Pons (tissue), 1 donor: ENCODE data around the gene ARSB.
"Not testable (repeated sequence)": the region's sequence is repeated elsewhere in the genome, so short reads cannot be mapped to it uniquely, and the experiment has no call there.

Source experiments
- DNase-seq: peaks from one replicate; pipeline ENCODE4 v3.0.0-alpha.2; 2016; ENCODE audit warnings: low spot score

The ARSB gene

DNA sequence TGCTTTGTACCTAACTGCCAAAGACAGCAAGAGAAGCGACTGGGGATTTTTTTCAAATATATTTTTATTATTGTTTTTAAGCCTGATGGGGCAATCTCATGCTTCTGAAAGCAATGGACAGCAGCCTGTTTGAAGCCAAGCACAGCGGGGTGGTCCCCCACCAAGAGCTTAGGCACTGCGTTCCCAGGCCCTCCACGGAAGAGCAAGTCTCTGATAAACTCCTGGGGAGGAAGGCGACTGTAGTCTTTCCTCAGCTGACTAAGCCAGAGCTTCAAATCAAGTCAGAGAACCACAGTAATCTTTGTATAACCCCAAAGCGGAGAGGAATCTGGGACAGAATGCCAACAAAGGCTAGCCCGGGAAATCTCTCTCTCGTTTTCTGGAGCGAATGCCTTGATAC lies 54.4 kb downstream of the ARSB start:
- no peak for DNase-seq

DNA sequence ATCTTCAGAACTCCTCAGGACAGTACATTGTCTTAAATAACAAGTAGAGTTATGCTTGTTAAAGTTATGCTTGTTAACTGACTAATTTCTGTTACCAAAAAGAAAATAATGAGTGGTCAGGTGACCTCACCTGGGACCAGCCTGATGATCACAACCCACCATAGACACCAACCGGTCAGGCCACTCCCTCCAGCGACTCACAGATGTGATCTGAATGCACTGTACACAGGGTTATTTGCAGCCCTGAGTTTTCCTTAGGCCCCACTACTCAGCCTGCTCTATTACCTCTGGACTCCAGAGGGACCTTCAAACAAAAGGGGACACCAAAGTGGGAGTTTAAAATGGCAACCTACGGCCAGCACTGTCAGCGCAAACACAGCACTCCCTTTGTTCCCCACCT lies 55.3 kb downstream of the ARSB start:
- DNase-seq = no peak

DNA sequence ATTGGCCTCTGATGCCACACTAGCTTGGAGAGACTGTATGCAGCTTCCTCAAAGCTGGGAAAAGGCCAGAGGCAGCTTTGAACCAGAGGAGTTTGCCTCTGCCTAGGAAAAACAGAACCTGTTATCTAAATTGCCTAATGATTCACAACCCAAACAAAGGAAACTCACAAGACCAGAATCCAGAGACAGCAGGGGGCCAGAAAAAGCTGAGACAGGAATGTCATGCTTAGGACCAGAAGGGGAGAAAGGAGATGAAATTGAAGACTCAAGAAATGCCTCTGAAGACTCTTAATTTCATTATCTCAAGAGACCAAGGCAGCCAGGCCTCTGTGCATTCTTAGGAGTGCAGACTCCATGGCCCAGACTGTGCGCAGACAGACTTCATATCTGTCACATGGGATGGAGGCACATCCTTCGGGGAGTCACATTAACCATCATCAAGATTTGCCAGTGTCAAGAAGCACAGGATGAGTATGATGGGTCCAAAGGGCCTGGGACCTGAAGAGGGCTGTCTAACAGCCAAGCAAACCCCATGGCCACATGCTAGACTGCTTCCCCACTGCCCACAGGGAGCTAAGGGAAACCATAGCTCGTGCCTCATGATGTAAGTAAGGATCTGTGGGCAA lies 57.3 kb downstream of the ARSB start:
- no peak for DNase-seq

DNA sequence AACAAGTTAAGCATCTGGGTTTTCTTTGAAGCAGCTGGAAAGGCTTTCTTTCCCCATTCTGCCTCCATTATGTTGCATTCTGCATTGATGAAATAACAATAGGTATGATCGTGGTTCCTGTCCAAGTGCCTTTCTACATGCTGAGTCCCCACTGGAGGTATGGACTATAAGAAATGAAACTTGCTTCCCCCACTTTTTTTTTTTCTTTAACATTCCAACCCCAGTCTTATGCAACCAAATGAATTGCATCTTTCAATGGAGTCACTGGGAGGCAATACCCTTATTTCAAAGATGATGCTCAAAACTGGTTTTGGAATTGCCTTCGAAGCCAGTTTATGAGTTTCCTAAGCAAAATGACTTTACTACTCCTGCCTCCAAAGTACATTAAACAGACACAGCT lies 58.9 kb downstream of the ARSB start:
- DNase-seq = no peak

DNA sequence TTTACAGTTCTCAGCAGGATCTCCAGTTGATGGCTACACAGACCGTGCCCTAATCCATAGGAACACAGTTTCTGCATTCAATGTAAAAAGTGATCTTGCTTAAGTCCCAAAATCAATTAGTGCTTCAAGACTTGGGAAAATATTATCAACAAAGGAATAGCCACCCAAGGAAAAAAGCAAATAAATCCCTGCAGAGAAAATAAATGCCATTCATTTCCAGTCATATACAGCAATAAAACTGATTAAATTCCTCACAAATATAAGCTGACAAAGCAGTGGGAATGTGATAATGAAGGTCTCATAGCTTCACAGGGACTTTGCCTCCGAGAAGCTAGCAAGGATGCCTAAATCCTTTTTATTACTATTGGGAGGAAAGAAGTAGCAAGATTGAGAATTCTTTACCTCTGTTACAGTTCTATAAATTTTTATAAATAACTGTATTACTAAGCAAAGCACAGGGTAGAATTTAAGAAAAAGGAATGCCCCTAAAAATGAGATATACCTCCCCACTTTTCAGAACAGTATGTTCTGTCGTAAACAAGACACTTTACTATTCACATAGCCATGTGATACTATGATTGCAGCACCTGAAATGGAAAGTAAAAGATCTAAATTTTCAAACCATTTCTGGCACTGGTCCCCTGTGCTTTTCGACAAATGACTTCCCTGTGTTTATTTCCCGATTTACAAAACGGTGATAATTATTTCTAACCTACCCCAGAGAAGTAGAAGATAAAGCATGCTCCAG lies 59.8 kb downstream of the ARSB start:
- DNase-seq = no peak

DNA sequence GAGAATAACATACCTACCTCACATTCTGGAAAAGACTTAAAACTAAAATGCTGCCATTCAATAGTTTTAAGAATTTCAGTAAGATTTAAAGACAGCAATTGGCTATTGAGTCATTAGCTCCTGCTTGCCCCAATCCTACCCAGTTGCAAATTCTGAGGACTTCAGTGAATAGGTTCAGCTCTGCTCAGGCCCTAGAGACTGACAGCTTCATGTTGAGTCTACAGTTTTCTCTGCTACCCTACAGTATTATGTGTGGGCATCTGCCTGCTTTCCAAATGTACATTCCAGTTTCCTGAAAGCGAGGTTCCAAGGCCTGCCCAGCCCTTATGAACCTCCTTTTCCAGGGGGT lies 61.5 kb downstream of the ARSB start:
- DNase-seq = no peak

DNA sequence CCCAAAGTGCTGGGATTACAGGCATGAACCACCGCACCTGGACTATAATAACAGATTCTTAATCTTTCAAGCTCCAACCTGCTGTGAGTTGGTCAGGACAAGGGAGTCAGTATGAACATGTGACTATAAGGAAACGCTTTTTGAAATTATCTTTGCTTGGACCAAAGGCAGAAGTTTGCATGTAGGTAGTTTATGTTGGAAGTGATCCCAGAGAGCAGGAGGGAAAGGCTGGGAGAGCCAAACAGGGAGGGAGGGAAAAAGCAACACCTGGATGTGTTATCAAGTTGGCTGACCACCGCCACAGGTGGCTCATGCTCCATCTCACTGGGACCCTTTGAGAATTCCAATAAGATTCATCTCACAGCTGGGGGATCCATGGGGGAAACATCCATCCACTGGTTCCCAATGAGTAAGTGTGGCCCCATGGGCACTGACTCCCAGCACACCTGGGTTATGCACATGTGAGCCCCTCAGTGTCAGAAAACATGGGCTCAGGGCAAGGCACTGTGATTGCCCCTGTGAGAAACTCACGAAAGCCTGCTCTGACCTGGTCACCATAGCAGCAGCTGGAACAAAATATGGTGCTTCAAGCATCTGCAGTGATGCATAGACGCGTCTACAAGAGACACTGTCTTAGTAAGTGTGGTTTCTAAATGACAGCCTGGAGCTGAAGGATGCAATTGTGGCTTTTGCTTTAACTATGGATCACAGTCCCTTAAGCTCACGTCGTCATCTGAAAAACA lies 62.1 kb downstream of the ARSB start:
- DNase-seq = no peak

DNA sequence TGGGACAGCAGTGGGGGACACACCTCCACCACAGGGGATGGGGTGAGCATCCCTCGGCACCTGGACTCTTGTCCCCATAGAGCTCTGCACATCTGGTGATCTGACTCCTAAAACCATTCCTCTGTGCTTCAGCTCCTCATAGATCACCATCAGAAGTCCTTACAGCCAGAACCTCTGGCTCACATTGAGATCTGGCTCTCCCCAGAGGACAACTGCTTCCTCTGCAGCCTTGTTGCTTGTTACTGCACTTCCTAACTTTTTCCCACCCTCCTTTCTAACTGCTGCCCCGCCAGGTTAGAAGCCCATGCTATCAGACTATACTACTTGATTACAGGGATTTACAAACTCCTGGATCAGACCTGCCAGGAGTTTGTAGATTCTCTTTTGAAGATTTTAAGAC lies 64.5 kb downstream of the ARSB start:
- peak; percentile 39 for DNase-seq

DNA sequence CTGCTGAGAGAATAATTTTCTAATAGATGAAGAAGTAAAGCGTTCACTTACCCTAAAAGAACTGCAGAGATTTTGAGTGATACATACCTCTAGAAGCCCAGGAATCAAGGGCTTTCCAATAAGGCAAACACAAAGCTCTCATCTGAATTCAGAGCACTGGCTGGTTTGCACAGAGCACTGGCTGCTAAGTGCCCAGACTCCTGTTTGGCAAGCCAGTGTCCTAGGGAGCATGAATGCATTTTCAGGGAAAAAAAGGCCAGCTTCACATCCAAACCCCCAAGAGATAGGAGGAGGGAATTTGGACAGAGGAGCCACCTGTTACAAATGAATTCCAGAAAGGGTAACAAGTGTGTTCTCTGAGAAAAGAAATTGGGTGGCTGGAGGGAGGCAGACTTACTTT lies 65.3 kb downstream of the ARSB start:
- DNase-seq = no peak

DNA sequence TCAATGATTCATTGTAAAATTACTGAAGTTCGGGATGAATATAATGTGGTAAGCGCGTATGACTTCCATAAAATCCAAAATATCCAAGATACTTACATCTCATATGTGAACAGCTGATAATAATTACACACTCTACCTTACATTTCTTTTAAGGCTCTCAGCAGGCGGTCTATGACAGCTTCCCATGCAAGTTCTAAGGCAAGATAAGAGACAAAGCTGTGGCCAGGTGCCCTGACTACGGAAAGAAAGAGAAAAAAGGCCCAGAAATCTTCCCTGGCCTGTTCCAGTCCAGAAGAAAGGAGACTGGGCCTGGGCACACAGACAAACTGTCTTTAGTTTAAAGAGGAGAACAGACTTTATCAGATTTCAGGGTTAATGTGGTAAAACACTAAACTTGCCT lies 69.1 kb downstream of the ARSB start:
- no peak for DNase-seq

DNA sequence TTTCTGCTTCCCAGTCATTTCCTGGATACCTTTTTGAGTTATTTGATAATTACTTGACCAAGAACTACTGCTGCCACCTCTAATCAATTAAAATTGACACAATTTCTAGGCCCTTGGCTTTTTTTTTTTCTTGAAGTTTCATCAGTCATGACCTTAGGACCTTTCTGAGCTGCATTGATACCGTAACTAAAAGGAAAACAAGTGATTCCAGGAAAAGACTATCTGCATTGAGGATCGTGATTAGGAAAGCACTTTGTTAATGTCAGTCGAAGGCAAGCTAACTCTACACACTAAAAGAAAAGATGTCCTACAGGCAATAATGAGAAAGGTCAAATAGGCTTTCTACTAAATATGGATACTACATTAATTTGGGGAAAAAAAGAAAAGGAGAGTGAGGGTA lies 69.9 kb downstream of the ARSB start:
- DNase-seq = no peak

DNA sequence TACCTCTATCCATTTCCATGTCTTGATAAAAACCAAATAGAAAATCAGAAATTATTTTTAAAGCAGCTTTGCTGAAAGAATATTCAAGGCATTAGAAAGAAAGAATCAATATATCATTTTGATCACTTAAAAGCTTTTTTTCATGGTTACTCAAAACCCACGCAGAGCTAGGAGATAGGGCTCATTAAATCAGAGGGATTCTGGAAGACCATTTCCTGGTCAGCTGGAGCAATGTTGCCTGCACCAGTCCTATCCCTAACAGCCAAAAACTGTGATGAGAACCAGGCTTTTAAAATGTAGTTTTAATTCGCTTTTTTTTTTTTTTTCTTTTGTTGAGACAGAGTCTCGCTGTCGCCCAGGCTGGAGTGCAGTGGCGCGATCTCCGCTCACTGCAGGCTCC lies 72.3 kb downstream of the ARSB start:
- DNase-seq = no peak

DNA sequence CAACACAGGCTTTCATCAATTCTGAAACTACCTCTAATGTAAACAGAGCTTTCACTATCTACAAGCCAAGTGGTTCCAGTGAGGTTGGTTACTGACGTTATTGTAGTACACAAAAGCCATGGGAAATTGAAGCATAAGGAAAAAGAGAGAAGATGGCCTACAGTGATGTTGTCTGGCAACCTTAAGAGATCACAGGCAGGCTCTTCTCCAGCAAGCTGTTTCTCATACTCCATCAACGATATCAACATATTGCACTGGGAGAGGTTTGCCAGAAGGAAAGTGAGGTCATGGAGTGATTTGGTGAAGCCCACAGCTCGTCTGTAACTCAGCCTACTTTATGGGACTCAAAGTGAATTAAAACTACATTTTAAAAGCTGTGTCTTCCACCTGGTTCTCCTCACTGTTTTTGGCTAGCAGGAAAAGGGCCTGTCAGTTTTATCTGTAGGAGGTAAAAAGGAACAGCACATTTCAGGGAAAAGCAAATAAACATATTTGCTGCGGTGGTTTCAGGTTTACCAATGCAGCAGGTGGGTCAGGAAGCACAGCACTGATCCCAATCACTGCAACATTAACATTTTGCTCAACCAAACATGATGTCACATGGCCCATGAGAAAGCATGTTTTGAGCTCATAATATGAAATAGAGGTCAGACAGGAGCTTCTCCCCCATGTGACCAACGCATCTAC lies 72.9 kb downstream of the ARSB start:
- no peak for DNase-seq

DNA sequence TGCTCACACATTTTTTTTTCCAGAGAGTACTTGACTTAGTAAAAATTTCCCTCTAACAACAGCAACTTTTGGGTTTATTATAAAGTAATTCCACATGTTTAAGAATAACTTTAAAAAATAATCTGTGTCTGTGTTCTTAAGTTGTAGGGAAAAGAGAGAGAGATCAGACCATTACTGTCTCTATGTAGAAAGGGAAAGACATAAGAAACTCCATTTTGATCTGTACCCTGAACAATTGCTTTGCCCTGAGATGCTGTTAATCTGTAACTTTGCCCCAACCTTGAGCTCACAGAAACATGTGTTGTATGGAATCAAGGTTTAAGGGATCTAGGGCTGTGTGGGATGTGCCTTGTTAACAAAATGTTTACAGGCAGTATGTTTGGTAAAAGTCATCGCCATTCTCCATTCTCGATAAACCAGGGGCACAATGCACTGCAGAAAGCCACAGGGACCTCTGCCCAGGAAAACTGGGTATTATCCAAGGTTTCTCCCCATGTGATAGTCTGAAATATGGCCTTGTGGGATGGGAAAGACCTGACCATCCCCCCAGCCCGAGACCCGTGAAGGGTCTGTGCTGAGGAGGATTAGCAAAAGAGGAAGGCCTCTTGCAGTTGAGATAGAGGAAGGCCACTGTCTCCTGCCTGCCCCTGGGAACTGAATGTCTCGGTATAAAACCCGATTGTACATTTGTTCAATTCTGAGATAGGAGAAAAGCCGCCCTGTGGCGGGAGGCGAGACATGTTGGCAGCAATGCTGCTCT lies 75.7 kb downstream of the ARSB start:
- DNase-seq = not testable (repeated sequence)

DNA sequence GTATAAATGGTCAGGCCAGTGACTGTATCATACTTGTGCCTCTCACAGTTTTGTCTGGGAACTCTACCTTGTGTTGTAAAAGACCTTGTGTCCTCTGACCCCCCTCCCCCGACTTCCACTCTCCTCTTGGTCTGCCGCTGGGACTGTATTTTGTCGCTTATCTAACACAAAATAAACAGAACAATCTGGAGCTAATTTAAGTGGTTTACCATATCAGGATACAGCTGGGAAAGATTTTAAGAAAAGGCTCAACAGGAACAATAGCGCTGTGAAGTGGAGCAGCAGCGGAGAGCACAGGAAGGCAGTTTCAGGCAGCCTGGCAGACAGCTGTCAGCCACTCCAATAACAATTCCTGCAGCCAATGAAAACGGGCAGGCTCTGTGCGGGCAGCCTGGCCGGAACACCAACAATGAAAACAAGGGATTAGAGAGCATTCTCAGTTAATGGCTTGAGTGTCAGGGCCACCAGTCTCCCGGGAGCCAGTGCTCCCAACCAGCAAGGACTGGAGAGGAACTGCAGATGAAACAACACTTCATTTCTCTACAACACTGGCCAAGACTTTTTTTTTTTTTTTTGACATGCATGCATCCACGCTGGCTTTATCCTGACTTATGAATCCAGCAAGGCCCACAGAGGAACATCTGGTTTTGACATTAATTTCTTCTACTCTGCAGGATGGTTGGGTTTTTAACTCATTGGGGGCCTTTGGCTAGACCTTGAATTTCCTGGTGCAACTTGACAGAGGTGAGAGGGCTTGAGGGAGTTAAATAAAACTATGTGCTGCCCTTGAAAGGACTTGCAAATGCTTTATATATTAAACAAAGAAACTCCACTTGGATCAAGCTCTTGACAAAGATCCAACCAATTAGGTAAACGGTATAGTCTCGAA lies 76.7 kb downstream of the ARSB start:
- peak; percentile 42 for DNase-seq

DNA sequence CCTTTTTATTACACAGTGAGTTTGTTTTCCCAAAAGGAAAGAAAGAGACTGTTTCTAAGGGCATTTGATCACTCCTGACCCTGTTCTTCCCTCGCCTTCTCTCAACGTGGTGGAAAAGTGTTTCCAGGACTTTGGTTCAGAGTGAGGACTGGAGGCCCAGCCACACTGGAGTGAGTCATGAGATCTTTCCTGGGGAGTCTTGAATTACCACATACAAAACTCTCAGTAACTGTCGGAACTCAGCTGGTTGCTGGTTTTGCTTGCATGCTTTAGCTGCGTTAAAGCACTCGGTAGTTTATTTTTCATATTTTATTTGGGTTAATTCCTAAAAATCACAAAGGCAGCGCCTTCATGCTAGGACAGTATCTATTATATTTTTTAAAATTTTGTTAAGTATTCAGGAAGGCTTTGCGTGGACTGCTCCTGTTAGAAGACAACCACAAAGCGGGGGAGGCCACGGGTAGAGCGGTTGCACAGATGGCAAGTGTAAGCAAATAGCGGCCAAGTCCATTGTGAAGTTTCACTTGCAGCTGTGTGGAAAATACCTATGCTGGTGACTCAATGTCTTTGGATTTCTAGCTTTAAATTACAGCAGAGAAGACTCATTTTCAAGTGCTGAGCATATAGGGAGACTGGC lies 77.7 kb downstream of the ARSB start:
- no peak for DNase-seq

DNA sequence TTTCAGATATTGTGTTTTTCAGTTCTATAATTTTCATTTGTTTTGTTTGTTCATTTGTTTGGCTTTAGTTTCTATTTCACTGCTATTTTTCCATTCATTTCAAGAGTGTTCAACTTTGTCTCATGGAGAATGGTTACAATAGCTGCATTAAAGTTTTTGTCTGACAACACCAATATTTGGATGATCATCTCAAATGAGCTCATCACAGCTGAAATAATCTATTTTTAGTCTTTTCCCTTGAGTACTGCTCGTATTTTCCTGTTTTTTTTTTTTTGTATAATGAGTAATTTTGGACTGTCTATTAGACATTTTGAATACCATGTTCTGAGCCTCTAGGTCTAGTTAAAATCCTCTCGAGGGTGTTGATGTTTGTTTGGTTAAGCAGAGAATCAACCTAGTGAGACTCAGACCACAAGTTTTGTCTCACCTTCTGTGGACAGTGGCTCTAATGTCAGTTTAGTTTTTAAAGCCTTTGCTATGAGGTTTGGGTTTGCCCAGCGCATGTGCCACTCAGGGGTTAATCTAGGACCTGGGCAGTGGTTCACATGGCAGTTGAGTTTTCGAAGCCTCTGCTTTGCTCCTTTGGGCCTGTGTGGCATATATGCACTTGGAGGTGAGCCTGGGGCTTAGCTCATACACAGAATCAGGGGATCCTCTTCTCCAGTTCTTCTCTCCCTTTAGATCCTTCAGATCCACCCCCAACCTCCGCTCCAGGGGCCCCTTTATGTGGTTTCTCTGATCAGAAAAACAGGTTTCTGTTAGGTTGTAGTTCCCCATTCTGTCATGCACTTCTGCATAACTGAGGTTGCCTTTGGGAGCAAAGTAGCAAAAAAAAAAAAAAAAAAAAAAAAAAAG lies 79.8 kb downstream of the ARSB start:
- no peak for DNase-seq

DNA sequence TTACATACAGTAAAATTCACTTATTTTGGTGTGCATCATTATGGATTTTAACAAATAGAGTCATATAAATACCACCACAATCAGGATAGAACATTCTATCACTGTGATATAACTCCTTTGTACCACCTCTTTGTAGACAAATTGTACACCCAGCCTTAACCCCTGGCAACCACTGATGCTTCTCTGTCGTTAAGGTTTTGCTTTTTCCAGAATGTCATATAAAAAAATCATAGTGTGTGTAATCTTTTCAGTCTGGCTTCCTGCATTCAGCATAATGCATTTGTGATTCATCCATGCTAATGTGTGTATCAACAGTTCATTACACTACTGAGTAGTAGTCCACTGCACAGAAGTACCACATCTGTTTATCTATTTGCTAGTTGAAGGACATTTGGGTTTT lies 81.2 kb downstream of the ARSB start:
- DNase-seq = no peak

DNA sequence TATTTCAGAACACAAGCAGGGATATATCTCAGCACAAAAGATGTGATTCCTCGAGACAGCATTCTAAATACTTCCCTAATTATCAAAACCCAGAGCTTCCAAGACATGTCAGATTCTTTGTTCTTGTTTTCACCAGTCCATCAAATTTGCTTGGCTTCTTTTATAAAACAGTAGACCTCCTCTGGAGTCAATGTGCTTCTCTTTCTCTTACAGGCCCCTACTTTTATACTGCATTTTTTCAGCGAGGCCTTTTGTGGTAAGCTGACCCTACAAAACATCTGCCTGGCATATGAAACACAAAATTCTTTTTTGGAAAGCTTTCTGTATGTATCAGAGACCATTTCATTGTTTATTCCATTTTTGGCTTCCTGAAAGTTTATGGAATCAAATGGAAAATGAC lies 81.8 kb downstream of the ARSB start:
- DNase-seq = no peak

DNA sequence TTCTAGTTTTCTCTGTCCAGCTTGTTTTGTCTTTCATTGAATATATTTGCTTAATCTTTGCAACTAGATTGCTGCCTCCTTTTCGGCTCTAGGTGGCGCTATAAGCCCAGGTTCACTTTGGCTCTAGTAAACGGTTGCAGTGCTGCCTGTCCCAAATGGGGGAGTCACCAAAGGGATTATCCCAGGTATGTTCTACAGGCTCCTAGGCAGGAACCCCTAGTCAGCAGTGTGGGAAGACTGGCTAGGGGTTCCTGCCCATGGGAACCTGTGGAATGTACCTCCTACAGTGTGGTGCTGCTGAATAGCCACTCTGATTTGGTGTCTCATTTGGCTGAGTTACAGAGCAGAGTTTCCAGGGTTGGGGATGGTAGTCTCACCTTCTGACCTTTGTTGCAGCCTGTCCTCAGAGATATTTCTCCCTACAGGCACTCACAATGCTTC lies 85.2 kb downstream of the ARSB start:
- peak; percentile 25 for DNase-seq
